C4-2B (cell line): ENCODE measurements around the gene AIG1.

ENCODE experiments used
- CTCF ChIP-seq: fragments of 450-650 bp; conservative IDR thresholded peaks from 2 replicates; pipeline ENCODE4 v1.5.1; 2017; ENCODE audit warnings: mild to moderate bottlenecking
- ZFX ChIP-seq: fragments of 450-650 bp; IDR thresholded peaks from 2 replicates; pipeline ENCODE4 v1.6.1; 2017

- no peak for TF ChIP-seq CTCF
- TF ChIP-seq ZFX, result no peak
Measured at GRCh38 chr6:143037470-143037869, 23.2 kb upstream of the AIG1 start.
